ENCODE measurements around the gene CDK19. TPM values are rescaled to one million over a fixed set of nuclear protein-coding genes. Genes with fewer than 3 reads are reported as not detected.

CDK19 gene
- total and polyA plus RNA-seq, 2 of the 13 experiments (the other 11 are each of a cell fraction or from before 2014, with no cell fraction given) = 13.4 to 27.0 TPM

DNA sequence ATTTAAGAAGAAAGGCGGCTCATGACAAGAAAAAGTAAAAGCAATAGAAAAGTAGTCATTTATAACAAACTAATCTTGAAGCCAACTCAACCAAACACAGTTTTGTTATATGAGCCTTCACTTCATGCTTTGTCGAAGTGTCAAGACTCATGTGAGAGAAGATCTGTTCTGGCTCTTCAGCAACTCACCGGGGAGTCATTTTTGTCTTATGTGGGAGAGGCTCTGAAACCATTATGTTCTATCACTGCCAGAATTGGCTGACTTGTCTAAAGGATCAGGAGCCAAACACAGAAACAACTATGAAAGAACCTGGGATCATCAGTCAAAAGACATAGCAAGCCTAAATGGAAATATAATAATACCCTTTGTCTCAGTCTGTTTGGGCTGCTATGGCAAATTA, 105.2 kb downstream of the CDK19 start (continued):
- TF ChIP-seq ZEB1 (IDR thresholded peaks at IDR 0.05; ENCODE audit: insufficient replicate concordance, low read depth) = no peak
- no peak for TF ChIP-seq ZXDC (CRISPR knock-in tag; IDR thresholded peaks at IDR 0.05)

GRCh38 chr6:110708295-110708950, 106.8 kb downstream of the CDK19 start:
- FAIRE-seq (no peak), ATAC-seq (no peak), DNase-seq (ENCODE audit: low spot score) (no peak)
- Histone ChIP-seq H4K20me1 (ENCODE audit: insufficient read depth, low read length) (no peaks in the 10 kb centered on the region), H3K79me2 (ENCODE audit: insufficient read depth, low read length) (peaks cover 10% of the 10 kb centered on the region), H3K9ac (ENCODE audit: insufficient read depth, low read depth, low read length) (no peak overlapping the region), H3K4me2 (ENCODE audit: low read depth, low read length) (no peak overlapping the region), H2AFZ (ENCODE audit: low read length) (no peak overlapping the region), H3K27ac (ENCODE audit: extremely low read length, insufficient read depth, low read length) (no peak overlapping the region), H3K4me3 (replicated peaks in 1 of 3; ENCODE audit: insufficient read depth in 1 of 3, low read depth in 2 of 3, low read length in 3 of 3) (no peak overlapping the region), H3K27me3 (ENCODE audit: control insufficient read depth in 1 of 2, insufficient read depth in 2 of 2, low read length in 2 of 2) (no peaks in the 10 kb centered on the region; a peak in 1 of 5 replicates), H3K9me3 (ENCODE audit: low read length) (no peaks in the 10 kb centered on the region), H3K4me1 (ENCODE audit: insufficient read depth, low read length) (peaks cover 27% of the 10 kb centered on the region), H3K36me3 (replicated peaks in 1 of 2; ENCODE audit: control insufficient read depth in 1 of 2, insufficient read depth in 2 of 2, low read length in 2 of 2) (peaks cover 2 to 11% of the 10 kb centered on the region in 2 experiments; a peak in 2 of 5 replicates)
- CTCF ChIA-PET (ENCODE audit: low intra/inter-chr PET ratio, low total read pairs) = no interaction called here
- intact Hi-C loops (cut with micrococcal nuclease; ENCODE audit: unreplicated experiment) = no loop called here
- TF ChIP-seq CEBPG (CRISPR knock-in tag; IDR thresholded peaks at IDR 0.05) (no peak), NFRKB (IDR thresholded peaks at IDR 0.05) (no peak), ZNF20 (CRISPR knock-in tag; IDR thresholded peaks at IDR 0.05) (no peak), HNRNPK (IDR thresholded peaks at IDR 0.05; ENCODE audit: low read depth, low read length, poor library complexity, severe bottlenecking) (no peak), ARID2 (CRISPR knock-in tag; IDR thresholded peaks at IDR 0.05; ENCODE audit: borderline replicate concordance) (no peak), THYN1 (CRISPR knock-in tag; IDR thresholded peaks at IDR 0.05; ENCODE audit: borderline replicate concordance, low read depth) (no peak), FUBP1 (CRISPR knock-in tag; IDR thresholded peaks at IDR 0.05; ENCODE audit: borderline replicate concordance) (no peak), ZNF780A (CRISPR knock-in tag; IDR thresholded peaks at IDR 0.05) (no peak), ZSCAN29 (CRISPR knock-in tag; conservative IDR thresholded peaks at IDR 0.05) (no peak), ZNF343 (CRISPR knock-in tag; IDR thresholded peaks at IDR 0.05) (no peak), ZNF3 (CRISPR knock-in tag; IDR thresholded peaks at IDR 0.05) (no peak)
- TF ChIP-seq, protein P1, sequence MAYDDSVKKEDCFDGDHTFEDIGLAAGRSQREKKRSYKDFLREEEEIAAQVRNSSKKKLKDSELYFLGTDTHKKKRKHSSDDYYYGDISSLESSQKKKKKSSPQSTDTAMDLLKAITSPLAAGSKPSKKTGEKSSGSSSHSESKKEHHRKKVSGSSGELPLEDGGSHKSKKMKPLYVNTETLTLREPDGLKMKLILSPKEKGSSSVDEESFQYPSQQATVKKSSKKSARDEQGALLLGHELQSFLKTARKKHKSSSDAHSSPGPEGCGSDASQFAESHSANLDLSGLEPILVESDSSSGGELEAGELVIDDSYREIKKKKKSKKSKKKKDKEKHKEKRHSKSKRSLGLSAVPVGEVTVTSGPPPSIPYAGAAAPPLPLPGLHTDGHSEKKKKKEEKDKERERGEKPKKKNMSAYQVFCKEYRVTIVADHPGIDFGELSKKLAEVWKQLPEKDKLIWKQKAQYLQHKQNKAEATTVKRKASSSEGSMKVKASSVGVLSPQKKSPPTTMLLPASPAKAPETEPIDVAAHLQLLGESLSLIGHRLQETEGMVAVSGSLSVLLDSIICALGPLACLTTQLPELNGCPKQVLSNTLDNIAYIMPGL (CRISPR knock-in tag; IDR thresholded peaks at IDR 0.05; ENCODE audit: borderline replicate concordance in 1 of 2, low read depth in 1 of 2) = no peak
- in situ Hi-C loops (cut with HindIII; ENCODE audit: extremely low pct_ligation_motif_present, low pct_unique_long_range_greater_than_20kb) = no loop called here
- 95% methylated on average over 2 of the region's 2 CpGs for WGBS (ENCODE audit: low lambda C conversion rate)
- POLR2A ChIA-PET = interaction anchor here (1.8 to 2.2 kb wide), 2 partner anchors 107 to 166 kb away, joined by 4 to 8 read pairs; partner anchors contain the start of genes AMD1 and CDK19
- BruUV-seq (replicated peaks) = no TSS peak

Measured in HepG2 (cell line).